IgD-negative memory B cell (primary cell): ENCODE data around the gene RNF40. TPM values are rescaled to one million over a fixed set of nuclear protein-coding genes. Genes with fewer than 3 reads are reported as not detected.

Source experiments
- H3K27ac Mint-ChIP-seq, 3 donors: one replicate each; pipeline ENCODE4 v1.8.0; 2020 to 2022; ENCODE audit warnings: mild to moderate bottlenecking in 3 of 3, mixed read lengths in 3 of 3, moderate library complexity in 1 of 3
- H3K27me3 Mint-ChIP-seq: one replicate; pipeline ENCODE4 v1.8.0; 2021; ENCODE audit warnings: mixed read lengths
- H3K36me3 Mint-ChIP-seq: one replicate; pipeline ENCODE4 v1.8.0; 2020; ENCODE audit warnings: mild to moderate bottlenecking, mixed read lengths
- H3K4me1 Mint-ChIP-seq, 3 donors: one replicate each; pipeline ENCODE4 v1.8.0; 2020 to 2022; ENCODE audit warnings: mixed read lengths in 3 of 3, mild to moderate bottlenecking in 1 of 3
- H3K4me3 Mint-ChIP-seq, 4 donors: one replicate each; pipeline ENCODE4 v1.8.0; 2020 to 2022; ENCODE audit warnings: mild to moderate bottlenecking in 4 of 4, mixed read lengths in 4 of 4, moderate library complexity in 3 of 4
- H3K9me3 Mint-ChIP-seq, 3 donors: one replicate each; pipeline ENCODE4 v1.8.0; 2020 to 2021; ENCODE audit warnings: mixed read lengths in 3 of 3, mild to moderate bottlenecking in 1 of 3
- polyA plus RNA-seq: library from polyadenylated mRNA; unstranded; fragments of 300-500 nt; fragmentation: Illumina TruSeq; gene quantifications from one replicate; pipeline ENCODE4 v1.2.3, GENCODE V29; 2021

RNF40 gene
- 56.0 TPM for polyA plus RNA-seq

GRCh38 chr16:30761928-30762902 lies at the start of gene RNF40, which contains the start of gene CFAP119:
Gene RNF40, plus strand, starts transcription at chr16:30762322. Its CDS starts 224 bp downstream, at chr16:30762546.
Gene CFAP119, minus strand, starts transcription at chr16:30762062. Its CDS starts 314 bp downstream, at chr16:30761748.
- Mint-ChIP-seq H3K4me1 (peaks cover 20 to 48% (median 30%) of the 10 kb centered on the region in 3 donors), H3K36me3 (peaks cover 2% of the 10 kb centered on the region)

GRCh38 chr16:30715750-30716445 lies 46.2 kb upstream of the RNF40 start:
- peak overlapping the region; percentile 57 to 80 (median 63) for H3K4me3 Mint-ChIP-seq
- no peaks in the 10 kb centered on the region for H3K27me3 Mint-ChIP-seq
- peak overlapping the region; percentile 80 to 95 (median 93) for H3K27ac Mint-ChIP-seq
- peaks cover 11 to 17% (median 15%) of the 10 kb centered on the region in 3 donors for H3K4me1 Mint-ChIP-seq
- peaks cover 13% of the 10 kb centered on the region for H3K36me3 Mint-ChIP-seq
- peaks cover 0 to 3% (median 0%) of the 10 kb centered on the region in 3 donors for H3K9me3 Mint-ChIP-seq

More at GRCh38 chr16:30761928-30762902, at the start of gene RNF40, which contains the start of gene CFAP119:
- H3K4me3 Mint-ChIP-seq, result peak within 1 kb of the TSS; percentile 95 to 99 (median 98)
- H3K9me3 Mint-ChIP-seq, result no peaks in the 10 kb centered on the region
- no peaks in the 10 kb centered on the region for H3K27me3 Mint-ChIP-seq
- peak within 1 kb of the TSS; percentile 93 to 95 (median 95) for H3K27ac Mint-ChIP-seq

DNA sequence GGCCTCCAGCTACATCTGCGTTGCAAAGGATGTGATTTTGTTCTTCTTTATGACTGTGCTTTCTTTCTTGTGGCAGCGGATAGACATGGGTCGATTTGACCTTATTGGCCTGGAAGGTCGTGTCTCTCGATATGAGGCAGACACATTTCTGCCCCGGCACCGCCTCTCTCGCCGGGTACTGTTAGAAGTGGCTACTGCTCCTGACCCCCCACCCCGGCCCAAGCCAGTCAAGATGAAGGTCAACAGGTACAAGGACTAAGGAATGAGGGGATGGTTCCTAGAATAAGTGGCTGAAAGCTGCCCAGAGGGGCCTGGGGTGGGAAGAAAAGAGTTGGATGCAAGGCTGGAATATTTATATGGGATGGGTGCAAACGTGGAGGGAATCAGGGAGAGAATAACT lies 42.0 kb upstream of the RNF40 start:
- Mint-ChIP-seq H3K4me3 (no peak overlapping the region), H3K27ac (no peak overlapping the region), H3K4me1 (peaks cover 6 to 19% (median 12%) of the 10 kb centered on the region in 3 donors), H3K36me3 (peaks cover 14% of the 10 kb centered on the region), H3K27me3 (no peaks in the 10 kb centered on the region), H3K9me3 (peaks cover 0 to 3% (median 0%) of the 10 kb centered on the region in 3 donors)

DNA sequence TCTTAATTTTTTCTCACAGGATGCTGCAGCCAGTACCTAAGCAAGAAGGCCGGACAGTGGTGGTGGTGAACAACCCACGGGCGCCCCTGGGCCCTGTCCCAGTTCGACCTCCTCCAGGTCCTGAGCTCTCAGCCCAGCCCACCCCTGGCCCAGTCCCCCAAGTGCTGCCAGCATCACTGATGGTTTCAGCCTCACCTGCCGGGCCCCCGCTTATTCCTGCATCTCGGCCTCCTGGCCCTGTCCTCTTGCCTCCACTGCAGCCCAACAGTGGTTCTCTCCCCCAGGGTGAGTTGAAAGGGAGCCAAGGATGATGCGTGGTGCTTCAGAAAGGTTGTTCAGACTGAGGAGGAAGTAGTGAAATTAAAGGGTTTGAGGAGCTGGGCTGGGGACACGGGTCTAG lies 41.4 kb upstream of the RNF40 start:
- peaks cover 3 to 16% (median 12%) of the 10 kb centered on the region in 3 donors for H3K4me1 Mint-ChIP-seq
- no peaks in the 10 kb centered on the region for H3K27me3 Mint-ChIP-seq
- H3K27ac Mint-ChIP-seq, result no peak overlapping the region
- peaks cover 11% of the 10 kb centered on the region for H3K36me3 Mint-ChIP-seq
- no peaks in the 10 kb centered on the region for H3K9me3 Mint-ChIP-seq
- H3K4me3 Mint-ChIP-seq, result no peak overlapping the region

GRCh38 chr16:30721167-30721566 lies 41.0 kb upstream of the RNF40 start:
- Mint-ChIP-seq H3K36me3 (peaks cover 8% of the 10 kb centered on the region), H3K4me3 (no peak overlapping the region), H3K4me1 (peaks cover 2 to 13% (median 13%) of the 10 kb centered on the region in 3 donors), H3K9me3 (no peaks in the 10 kb centered on the region), H3K27me3 (no peaks in the 10 kb centered on the region), H3K27ac (peak overlapping the region in 1 of 3 donors; percentile 29)

- Mint-ChIP-seq H3K9me3 (no peaks in the 10 kb centered on the region), H3K4me1 (peaks cover 2 to 14% (median 8%) of the 10 kb centered on the region in 3 donors), H3K27ac (peak overlapping the region in 1 of 3 donors; percentile 29), H3K36me3 (peaks cover 5% of the 10 kb centered on the region), H3K4me3 (no peak overlapping the region), H3K27me3 (no peaks in the 10 kb centered on the region)
These were observed 40.5 kb upstream of the RNF40 start for GRCh38 chr16:30721606-30722005.

DNA sequence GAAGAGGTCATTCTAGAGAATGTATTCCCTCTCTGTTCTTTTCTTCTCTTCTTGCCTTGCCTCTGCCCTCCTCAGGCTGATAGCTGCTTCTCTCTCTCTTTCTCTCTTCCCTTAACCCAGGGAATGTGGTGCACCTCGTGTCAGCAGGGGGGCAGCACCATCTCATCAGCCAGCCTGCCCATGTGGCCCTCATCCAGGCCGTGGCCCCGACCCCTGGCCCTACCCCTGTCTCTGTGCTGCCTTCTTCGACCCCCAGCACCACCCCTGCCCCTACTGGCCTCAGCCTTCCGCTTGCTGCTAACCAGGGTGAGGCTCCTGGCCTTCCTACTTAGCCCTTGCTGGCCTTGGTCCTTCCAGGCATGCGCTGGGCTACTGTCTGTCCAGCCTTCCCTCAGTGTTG lies 39.7 kb upstream of the RNF40 start:
- Mint-ChIP-seq H3K36me3 (peaks cover 5% of the 10 kb centered on the region), H3K4me1 (peaks cover 5 to 14% (median 5%) of the 10 kb centered on the region in 3 donors), H3K27ac (peak overlapping the region in 1 of 3 donors; percentile 82), H3K27me3 (no peaks in the 10 kb centered on the region), H3K4me3 (no peak overlapping the region), H3K9me3 (no peaks in the 10 kb centered on the region)

DNA sequence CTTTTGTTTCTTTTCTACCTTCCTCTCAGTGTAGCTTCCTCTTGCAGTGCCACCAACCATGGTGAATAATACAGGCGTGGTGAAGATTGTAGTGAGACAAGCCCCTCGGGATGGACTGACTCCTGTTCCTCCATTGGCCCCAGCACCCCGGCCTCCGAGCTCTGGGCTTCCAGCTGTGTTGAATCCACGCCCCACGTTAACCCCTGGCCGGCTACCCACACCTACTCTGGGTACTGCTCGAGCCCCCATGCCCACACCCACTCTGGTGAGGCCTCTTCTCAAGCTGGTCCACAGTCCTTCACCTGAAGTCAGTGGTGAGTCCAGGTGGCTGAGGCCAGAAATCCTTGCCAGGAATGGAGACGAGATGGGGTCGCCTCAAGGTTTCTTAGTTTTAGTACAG lies 39.2 kb upstream of the RNF40 start:
- peaks cover 5 to 14% (median 5%) of the 10 kb centered on the region in 3 donors for H3K4me1 Mint-ChIP-seq
- H3K27ac Mint-ChIP-seq, result peak overlapping the region in 2 of 3 donors; percentile 69 to 82
- H3K4me3 Mint-ChIP-seq, result no peak overlapping the region
- H3K9me3 Mint-ChIP-seq, result no peaks in the 10 kb centered on the region
- H3K27me3 Mint-ChIP-seq, result no peaks in the 10 kb centered on the region
- H3K36me3 Mint-ChIP-seq, result peaks cover 5% of the 10 kb centered on the region

DNA sequence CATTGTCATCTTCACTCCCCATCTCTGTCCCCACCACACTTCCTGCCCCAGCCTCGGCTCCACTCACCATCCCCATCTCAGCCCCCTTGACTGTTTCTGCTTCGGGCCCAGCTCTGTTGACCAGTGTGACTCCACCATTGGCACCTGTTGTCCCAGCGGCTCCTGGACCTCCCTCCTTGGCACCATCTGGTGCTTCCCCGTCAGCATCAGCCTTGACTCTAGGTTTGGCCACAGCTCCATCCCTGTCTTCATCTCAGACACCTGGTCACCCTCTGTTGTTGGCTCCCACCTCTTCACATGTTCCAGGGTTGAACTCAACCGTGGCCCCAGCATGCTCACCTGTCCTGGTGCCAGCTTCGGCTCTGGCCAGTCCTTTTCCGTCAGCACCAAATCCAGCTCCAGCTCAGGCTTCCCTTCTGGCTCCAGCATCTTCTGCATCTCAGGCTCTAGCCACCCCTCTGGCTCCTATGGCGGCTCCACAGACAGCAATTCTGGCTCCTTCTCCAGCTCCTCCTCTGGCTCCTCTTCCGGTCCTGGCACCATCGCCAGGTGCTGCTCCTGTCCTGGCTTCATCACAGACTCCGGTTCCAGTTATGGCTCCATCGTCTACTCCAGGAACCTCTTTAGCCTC lies 38.3 kb upstream of the RNF40 start:
- Mint-ChIP-seq H3K27me3 (no peaks in the 10 kb centered on the region), H3K27ac (peak overlapping the region in 2 of 3 donors; percentile 63 to 69), H3K4me3 (no peak overlapping the region), H3K36me3 (peaks cover 5% of the 10 kb centered on the region), H3K9me3 (no peaks in the 10 kb centered on the region), H3K4me1 (peaks cover 5 to 14% (median 5%) of the 10 kb centered on the region in 3 donors)

- Mint-ChIP-seq H3K9me3 (no peaks in the 10 kb centered on the region), H3K27ac (peak overlapping the region in 1 of 3 donors; percentile 76)
These were observed 37.3 kb upstream of the RNF40 start for GRCh38 chr16:30724641-30725417.

DNA sequence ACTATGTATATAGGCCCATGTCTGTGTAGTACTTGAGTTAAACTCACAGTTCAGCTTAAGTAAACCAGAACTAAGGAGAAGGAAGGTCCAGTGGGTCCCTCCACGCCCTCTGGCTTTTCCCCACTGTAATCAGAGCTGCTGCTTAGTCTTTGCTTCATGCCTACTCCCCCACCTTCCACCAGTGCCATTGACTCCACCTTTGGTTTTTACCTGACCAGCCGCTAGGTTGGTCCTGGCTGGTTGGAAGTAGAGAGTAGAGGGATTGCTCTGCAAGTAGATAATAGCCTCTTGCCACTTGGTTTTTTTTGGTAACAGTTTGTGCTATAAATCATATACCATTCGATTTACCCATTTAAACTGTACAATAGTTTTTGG lies 36.7 kb upstream of the RNF40 start:
- Mint-ChIP-seq H3K4me1 (peaks cover 5 to 11% (median 5%) of the 10 kb centered on the region in 3 donors), H3K27me3 (no peaks in the 10 kb centered on the region), H3K27ac (peak overlapping the region in 1 of 3 donors; percentile 46), H3K4me3 (no peak overlapping the region), H3K9me3 (no peaks in the 10 kb centered on the region), H3K36me3 (peaks cover 5% of the 10 kb centered on the region)

More at GRCh38 chr16:30724641-30725417, 37.3 kb upstream of the RNF40 start:
- H3K36me3 Mint-ChIP-seq, result peaks cover 5% of the 10 kb centered on the region
- H3K27me3 Mint-ChIP-seq, result no peaks in the 10 kb centered on the region
- H3K4me3 Mint-ChIP-seq, result no peak overlapping the region
- H3K4me1 Mint-ChIP-seq, result peaks cover 5 to 14% (median 5%) of the 10 kb centered on the region in 3 donors

DNA sequence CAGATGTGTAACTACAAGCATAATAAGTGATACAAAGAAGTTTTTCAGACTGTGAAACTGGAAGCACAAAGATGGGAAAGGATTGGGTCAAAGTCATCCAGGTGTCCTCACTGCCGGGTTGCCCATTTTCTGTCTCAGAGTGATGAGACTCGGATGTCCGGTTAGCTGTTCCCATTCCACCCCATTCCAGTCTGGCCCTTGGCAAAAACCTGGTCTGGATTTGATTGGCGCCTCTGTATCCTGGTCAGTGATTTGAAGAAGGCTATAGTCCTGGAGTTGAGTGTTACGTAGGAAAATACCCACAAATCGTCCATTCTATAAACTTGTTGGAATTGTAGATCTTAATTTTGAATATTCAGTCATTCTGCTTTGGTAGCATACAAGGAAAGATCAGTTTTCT lies 33.8 kb upstream of the RNF40 start:
- peaks cover 9% of the 10 kb centered on the region for H3K36me3 Mint-ChIP-seq
- no peaks in the 10 kb centered on the region for H3K27me3 Mint-ChIP-seq
- no peaks in the 10 kb centered on the region for H3K9me3 Mint-ChIP-seq
- no peak overlapping the region for H3K4me3 Mint-ChIP-seq
- peaks cover 2 to 11% (median 5%) of the 10 kb centered on the region in 3 donors for H3K4me1 Mint-ChIP-seq
- H3K27ac Mint-ChIP-seq, result no peak overlapping the region

GRCh38 chr16:30728899-30729672 lies 33.0 kb upstream of the RNF40 start:
- H3K36me3 Mint-ChIP-seq, result peaks cover 9% of the 10 kb centered on the region
- H3K9me3 Mint-ChIP-seq, result no peaks in the 10 kb centered on the region
- peak overlapping the region in 1 of 3 donors; percentile 71 for H3K27ac Mint-ChIP-seq

More at GRCh38 chr16:30728899-30729672, 33.0 kb upstream of the RNF40 start:
- H3K27me3 Mint-ChIP-seq, result no peaks in the 10 kb centered on the region
- peaks cover 2 to 11% (median 5%) of the 10 kb centered on the region in 3 donors for H3K4me1 Mint-ChIP-seq
- H3K4me3 Mint-ChIP-seq, result peak overlapping the region in 1 of 4 donors; percentile 22
